IMR-90 (cell line): ENCODE data around the gene MPIG6B.

Experiments
- MAZ ChIP-seq: IDR thresholded peaks from 2 replicates; pipeline ENCODE4 v1.6.1; 2012; ENCODE audit warnings: low read depth, mild to moderate bottlenecking, low read length, improper control_type of control experiment, moderate library complexity, borderline replicate concordance
- POLR2A ChIP-seq: IDR thresholded peaks from 2 replicates; pipeline ENCODE4 v1.6.1; 2012; ENCODE audit warnings: mild to moderate bottlenecking, low read depth, low read length
- RAD21 ChIP-seq: IDR thresholded peaks from 2 replicates; pipeline ENCODE4 v1.6.1; 2012; ENCODE audit warnings: low read length, improper control_type of control experiment
- TF ChIP-seq, protein P1 (sequence below): conservative IDR thresholded peaks from 2 replicates; pipeline ENCODE4 v1.5.1; 2012; ENCODE audit warnings: mild to moderate bottlenecking, low read depth, low read length, improper control_type of control experiment
- TF ChIP-seq, protein P2 (sequence below): fragments of 150-350 bp; IDR thresholded peaks from 2 replicates; pipeline ENCODE4 v1.6.1; 2017; ENCODE audit warnings: mild to moderate bottlenecking, antibody characterized with exemption, low read length, low read depth
- TF ChIP-seq, protein P3 (sequence below): fragments of 150-350 bp; IDR thresholded peaks from 2 replicates; pipeline ENCODE4 v1.6.1; 2016; ENCODE audit warnings: low read depth, mild to moderate bottlenecking, low read length, moderate library complexity, borderline replicate concordance

GRCh38 chr6:31686483-31686882 is 36.7 kb upstream of the MPIG6B start:
- TF ChIP-seq, protein P1, sequence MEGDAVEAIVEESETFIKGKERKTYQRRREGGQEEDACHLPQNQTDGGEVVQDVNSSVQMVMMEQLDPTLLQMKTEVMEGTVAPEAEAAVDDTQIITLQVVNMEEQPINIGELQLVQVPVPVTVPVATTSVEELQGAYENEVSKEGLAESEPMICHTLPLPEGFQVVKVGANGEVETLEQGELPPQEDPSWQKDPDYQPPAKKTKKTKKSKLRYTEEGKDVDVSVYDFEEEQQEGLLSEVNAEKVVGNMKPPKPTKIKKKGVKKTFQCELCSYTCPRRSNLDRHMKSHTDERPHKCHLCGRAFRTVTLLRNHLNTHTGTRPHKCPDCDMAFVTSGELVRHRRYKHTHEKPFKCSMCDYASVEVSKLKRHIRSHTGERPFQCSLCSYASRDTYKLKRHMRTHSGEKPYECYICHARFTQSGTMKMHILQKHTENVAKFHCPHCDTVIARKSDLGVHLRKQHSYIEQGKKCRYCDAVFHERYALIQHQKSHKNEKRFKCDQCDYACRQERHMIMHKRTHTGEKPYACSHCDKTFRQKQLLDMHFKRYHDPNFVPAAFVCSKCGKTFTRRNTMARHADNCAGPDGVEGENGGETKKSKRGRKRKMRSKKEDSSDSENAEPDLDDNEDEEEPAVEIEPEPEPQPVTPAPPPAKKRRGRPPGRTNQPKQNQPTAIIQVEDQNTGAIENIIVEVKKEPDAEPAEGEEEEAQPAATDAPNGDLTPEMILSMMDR = no peak
- TF ChIP-seq RAD21 = no peak
- TF ChIP-seq POLR2A = no peak
- TF ChIP-seq, protein P2, sequence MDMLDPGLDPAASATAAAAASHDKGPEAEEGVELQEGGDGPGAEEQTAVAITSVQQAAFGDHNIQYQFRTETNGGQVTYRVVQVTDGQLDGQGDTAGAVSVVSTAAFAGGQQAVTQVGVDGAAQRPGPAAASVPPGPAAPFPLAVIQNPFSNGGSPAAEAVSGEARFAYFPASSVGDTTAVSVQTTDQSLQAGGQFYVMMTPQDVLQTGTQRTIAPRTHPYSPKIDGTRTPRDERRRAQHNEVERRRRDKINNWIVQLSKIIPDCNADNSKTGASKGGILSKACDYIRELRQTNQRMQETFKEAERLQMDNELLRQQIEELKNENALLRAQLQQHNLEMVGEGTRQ = no peak
- no peak for TF ChIP-seq MAZ
- TF ChIP-seq, protein P3, sequence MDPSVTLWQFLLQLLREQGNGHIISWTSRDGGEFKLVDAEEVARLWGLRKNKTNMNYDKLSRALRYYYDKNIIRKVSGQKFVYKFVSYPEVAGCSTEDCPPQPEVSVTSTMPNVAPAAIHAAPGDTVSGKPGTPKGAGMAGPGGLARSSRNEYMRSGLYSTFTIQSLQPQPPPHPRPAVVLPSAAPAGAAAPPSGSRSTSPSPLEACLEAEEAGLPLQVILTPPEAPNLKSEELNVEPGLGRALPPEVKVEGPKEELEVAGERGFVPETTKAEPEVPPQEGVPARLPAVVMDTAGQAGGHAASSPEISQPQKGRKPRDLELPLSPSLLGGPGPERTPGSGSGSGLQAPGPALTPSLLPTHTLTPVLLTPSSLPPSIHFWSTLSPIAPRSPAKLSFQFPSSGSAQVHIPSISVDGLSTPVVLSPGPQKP = no peak
